Panc1 (cell line): Measurements from ENCODE around the gene MSI2.

ENCODE experiments used
- CTCF ChIP-seq: fragments of 450-650 bp; IDR thresholded peaks from 2 replicates; pipeline ENCODE4 v1.5.1; 2017; ENCODE audit warnings: mild to moderate bottlenecking
- POLR2AphosphoS5 ChIP-seq: IDR thresholded peaks from 2 replicates; pipeline ENCODE4 v1.6.1; 2012; ENCODE audit warnings: mild to moderate bottlenecking, low read depth, low read length, moderate library complexity
- REST ChIP-seq, 2 experiments: IDR thresholded peaks; 2 replicates each; pipeline ENCODE4 v1.6.1; 2011 to 2012; ENCODE audit warnings: low read depth in 2 of 2, control low read depth in 1 of 2, low read length in 1 of 2, mild to moderate bottlenecking in 1 of 2, moderate library complexity in 1 of 2; ENCODE audit not compliant: insufficient read depth in 1 of 2
- SIN3A ChIP-seq: IDR thresholded peaks from 2 replicates; pipeline ENCODE4 v1.6.1; 2012; ENCODE audit warnings: low read depth, mild to moderate bottlenecking, low read length, moderate library complexity, borderline replicate concordance; ENCODE audit not compliant: insufficient read depth
- TCF7L2 ChIP-seq: IDR thresholded peaks from 2 replicates; pipeline ENCODE4 v1.6.1; 2011; ENCODE audit warnings: mild to moderate bottlenecking, low read depth, low read length, inconsistent platforms

- TF ChIP-seq CTCF (no peak), REST (IDR thresholded peaks at IDR 0.05; ENCODE audit: insufficient read depth in 1 of 2, low read depth in 2 of 2, low read length in 1 of 2) (no peak), SIN3A (no peak), POLR2AphosphoS5 (no peak), TCF7L2 (no peak)
Observed at GRCh38 chr17:57389473-57389872, 133.2 kb downstream of the MSI2 start.
